Glutamatergic neuron (in vitro differentiated cells): ENCODE measurements around the gene PRRX1. TPM values are rescaled to one million over a fixed set of nuclear protein-coding genes. Genes with fewer than 3 reads are reported as not detected.

Source experiments
- DNase-seq: peaks from one replicate; pipeline ENCODE4 v3.0.0; 2022
- H3K27ac Mint-ChIP-seq: one replicate; pipeline ENCODE4 v1.8.0; 2020; ENCODE audit warnings: mild to moderate bottlenecking, mixed read lengths, inconsistent platforms; ENCODE audit not compliant: unreplicated experiment
- H3K27me3 Mint-ChIP-seq: one replicate; pipeline ENCODE4 v1.8.0; 2020; ENCODE audit warnings: mild to moderate bottlenecking, moderate library complexity, mixed read lengths, inconsistent platforms; ENCODE audit not compliant: unreplicated experiment
- H3K36me3 Mint-ChIP-seq: one replicate; pipeline ENCODE4 v1.8.0; 2020; ENCODE audit warnings: mild to moderate bottlenecking, mixed read lengths, inconsistent platforms; ENCODE audit not compliant: unreplicated experiment
- H3K4me1 Mint-ChIP-seq: one replicate; pipeline ENCODE4 v1.8.0; 2020; ENCODE audit warnings: mild to moderate bottlenecking, low read depth, mixed read lengths, inconsistent platforms; ENCODE audit not compliant: unreplicated experiment
- H3K4me3 Mint-ChIP-seq: one replicate; pipeline ENCODE4 v1.8.0; 2020; ENCODE audit warnings: mild to moderate bottlenecking, mixed read lengths, inconsistent platforms; ENCODE audit not compliant: unreplicated experiment
- H3K9me3 Mint-ChIP-seq: one replicate; pipeline ENCODE4 v1.8.0; 2020; ENCODE audit warnings: mild to moderate bottlenecking, moderate library complexity, mixed read lengths, inconsistent platforms; ENCODE audit not compliant: unreplicated experiment
- total RNA-seq: library from RNA; stranded (reverse); fragmentation: NEBNext Ultra II Directional; extraction: Animal tissue kit (Norgen Biotek cat#: 25700); gene quantifications from one replicate; pipeline ENCODE4 v1.2.1, GENCODE V29; 2021; ENCODE audit not compliant: unreplicated experiment
- TF ChIP-seq, protein P1 (sequence below): fragments of 200-600 bp; sonication (generic); IDR thresholded peaks from one replicate; pipeline ENCODE4 v1.5.0; 2021; ENCODE audit not compliant: partially characterized antibody, unreplicated experiment

PRRX1 gene
- total RNA-seq, 1 donor from 2014 or later = not detected

DNA sequence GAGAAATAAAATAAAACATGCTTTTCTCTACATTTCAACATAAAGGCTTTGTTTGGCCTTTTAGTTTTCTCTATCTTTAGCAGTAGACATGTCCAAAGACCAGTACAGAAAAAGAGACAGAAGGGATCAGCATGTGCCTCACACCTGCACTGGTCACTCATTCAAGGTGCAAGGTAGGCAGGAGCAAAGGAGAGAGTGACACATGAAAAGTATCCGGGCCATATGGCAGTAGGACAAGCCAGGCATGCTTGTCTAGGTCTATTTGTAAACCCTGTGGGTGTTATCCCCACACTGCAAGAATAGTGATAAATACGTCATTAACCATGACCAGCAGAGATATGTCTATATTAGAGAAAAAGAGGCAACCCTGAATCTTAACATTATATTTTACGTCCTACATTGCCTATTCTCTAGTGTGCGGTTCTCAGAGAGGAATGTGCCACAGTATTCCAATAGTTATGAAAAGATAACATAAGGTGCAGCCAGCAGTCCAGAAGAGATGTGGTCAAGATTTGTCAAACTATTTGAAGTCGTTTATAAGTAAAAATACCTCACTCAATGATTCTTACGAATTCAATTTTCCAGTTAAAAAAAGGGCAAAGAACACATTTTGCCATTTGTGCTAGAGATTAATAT is 32.1 kb downstream of the PRRX1 start:
- Mint-ChIP-seq H3K4me3 (no peak overlapping the region), H3K36me3 (no peaks in the 10 kb centered on the region), H3K9me3 (no peaks in the 10 kb centered on the region), H3K4me1 (no peaks in the 10 kb centered on the region), H3K27ac (no peak overlapping the region), H3K27me3 (no peaks in the 10 kb centered on the region)
- no peak for DNase-seq
- TF ChIP-seq, protein P1, sequence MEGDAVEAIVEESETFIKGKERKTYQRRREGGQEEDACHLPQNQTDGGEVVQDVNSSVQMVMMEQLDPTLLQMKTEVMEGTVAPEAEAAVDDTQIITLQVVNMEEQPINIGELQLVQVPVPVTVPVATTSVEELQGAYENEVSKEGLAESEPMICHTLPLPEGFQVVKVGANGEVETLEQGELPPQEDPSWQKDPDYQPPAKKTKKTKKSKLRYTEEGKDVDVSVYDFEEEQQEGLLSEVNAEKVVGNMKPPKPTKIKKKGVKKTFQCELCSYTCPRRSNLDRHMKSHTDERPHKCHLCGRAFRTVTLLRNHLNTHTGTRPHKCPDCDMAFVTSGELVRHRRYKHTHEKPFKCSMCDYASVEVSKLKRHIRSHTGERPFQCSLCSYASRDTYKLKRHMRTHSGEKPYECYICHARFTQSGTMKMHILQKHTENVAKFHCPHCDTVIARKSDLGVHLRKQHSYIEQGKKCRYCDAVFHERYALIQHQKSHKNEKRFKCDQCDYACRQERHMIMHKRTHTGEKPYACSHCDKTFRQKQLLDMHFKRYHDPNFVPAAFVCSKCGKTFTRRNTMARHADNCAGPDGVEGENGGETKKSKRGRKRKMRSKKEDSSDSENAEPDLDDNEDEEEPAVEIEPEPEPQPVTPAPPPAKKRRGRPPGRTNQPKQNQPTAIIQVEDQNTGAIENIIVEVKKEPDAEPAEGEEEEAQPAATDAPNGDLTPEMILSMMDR = no peak

DNA sequence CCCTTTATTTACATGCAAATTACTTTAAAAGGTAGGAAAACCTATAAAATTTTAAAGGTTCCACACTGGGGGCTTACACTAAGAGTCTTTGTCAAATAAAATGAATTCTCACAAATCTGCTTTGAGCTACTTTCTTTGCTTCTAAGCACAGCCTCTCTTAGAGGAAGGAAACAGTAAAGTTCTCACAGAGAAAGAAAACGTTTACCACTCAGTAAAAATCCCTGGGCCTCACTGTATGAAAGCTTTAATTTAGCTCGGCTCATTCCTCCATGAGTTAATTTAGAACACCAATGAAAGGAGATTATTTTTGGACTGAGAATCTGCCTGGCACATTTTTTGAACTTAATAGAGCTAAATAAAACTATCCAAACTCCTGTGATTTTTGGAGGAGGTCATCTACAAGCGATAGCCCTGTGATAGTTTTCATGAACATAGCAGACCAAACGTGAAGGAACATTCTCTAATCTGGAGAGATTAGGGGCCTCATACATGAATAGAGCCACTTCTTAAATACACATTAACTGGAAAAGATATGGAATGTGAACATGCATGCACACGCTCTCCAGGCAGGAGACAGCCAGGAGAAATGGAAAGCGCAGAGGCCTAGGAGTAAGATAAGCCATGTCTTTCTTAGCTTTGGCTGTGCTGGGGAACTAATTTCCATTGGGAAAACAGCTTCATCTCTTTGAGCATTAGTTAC is 32.8 kb downstream of the PRRX1 start:
- H3K27me3 Mint-ChIP-seq = no peaks in the 10 kb centered on the region

DNA sequence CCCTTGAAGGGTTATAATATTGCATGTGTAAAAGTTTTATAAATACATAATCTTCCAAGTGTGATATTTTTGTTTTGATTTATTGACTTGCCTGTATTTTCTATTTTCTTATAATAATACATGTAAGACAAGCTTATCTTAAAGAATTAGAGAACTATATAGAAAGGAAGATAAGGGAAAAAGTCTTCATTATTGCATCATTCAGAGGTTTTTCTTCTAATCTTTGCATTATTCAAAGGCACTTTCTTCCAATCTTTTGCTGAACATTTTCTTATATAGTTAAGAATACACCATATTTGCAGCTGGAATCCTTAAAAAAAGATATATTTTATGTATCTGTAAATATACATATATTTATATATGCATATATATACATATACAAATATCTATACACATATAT is 33.4 kb downstream of the PRRX1 start:
- no peak for DNase-seq
- Mint-ChIP-seq H3K4me1 (no peaks in the 10 kb centered on the region), H3K4me3 (no peak overlapping the region), H3K27ac (no peak overlapping the region), H3K27me3 (no peaks in the 10 kb centered on the region), H3K36me3 (no peaks in the 10 kb centered on the region), H3K9me3 (no peaks in the 10 kb centered on the region)
- TF ChIP-seq, protein P1 = no peak

More for the DNA sequence above, 32.8 kb downstream of the PRRX1 start:
- Mint-ChIP-seq H3K4me3 (no peak overlapping the region), H3K27ac (no peak overlapping the region), H3K4me1 (no peaks in the 10 kb centered on the region), H3K36me3 (no peaks in the 10 kb centered on the region), H3K9me3 (no peaks in the 10 kb centered on the region)
- TF ChIP-seq, protein P1 = no peak
- no peak for DNase-seq

DNA sequence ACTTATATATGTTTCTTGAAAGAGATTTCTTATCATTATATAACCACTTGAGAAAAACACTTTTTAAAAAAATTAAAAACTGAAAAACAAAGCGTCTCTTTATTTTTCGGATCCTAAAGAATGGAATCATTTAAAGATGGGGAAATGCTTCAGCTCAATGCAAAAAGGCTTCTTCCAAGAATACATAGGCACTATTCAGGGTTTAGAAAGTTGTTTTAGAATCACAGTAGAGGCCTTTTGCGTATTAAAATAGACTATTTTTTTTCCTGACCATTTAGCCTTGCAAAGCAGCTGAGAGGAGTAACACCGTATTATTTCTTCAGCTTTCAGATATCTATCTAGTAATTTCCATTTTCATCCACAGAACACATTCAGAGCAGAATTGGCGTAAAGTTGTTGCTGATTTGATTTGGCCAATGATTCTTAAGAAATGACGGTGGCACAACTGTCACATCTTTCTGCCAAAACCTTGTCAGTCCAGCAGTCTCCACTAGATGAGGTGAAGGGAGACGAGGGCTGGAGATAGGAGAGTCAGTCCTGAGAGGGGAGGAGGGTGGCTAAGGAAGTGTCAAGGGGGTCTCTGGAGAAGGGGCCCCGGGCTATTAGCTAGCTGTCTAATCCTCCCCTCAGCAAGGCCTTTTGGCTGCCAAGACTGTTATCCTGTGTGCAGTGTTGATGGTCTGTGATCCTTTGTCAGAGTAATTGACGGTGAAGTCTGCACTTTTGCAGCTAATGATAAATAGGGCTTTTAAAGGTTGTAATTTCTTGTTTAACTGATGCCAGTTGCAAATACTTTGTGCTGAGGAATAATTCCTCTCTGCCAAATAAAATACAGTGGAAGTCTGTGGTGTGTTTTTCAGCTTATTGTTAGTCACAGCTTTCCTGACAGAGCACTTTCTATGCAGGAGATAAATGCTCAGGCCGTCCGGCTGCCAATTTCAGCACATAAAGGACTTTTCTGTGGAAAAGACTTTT is 34.7 kb downstream of the PRRX1 start:
- Mint-ChIP-seq H3K27ac (no peak overlapping the region), H3K9me3 (no peaks in the 10 kb centered on the region), H3K27me3 (no peaks in the 10 kb centered on the region), H3K4me3 (no peak overlapping the region), H3K4me1 (no peaks in the 10 kb centered on the region), H3K36me3 (no peaks in the 10 kb centered on the region)
- no peak for DNase-seq
- TF ChIP-seq, protein P1 = no peak
